GM21723 (cell line): ENCODE results near the gene ZNF174.

Experiments used
- ATAC-seq: cut with Tn5 transposase; IDR thresholded peaks from one replicate; pipeline ENCODE4 v1.9.1; 2021; ENCODE audit warnings: mild to moderate bottlenecking, moderate library complexity; ENCODE audit not compliant: unreplicated experiment

Gene ZNF174

DNA sequence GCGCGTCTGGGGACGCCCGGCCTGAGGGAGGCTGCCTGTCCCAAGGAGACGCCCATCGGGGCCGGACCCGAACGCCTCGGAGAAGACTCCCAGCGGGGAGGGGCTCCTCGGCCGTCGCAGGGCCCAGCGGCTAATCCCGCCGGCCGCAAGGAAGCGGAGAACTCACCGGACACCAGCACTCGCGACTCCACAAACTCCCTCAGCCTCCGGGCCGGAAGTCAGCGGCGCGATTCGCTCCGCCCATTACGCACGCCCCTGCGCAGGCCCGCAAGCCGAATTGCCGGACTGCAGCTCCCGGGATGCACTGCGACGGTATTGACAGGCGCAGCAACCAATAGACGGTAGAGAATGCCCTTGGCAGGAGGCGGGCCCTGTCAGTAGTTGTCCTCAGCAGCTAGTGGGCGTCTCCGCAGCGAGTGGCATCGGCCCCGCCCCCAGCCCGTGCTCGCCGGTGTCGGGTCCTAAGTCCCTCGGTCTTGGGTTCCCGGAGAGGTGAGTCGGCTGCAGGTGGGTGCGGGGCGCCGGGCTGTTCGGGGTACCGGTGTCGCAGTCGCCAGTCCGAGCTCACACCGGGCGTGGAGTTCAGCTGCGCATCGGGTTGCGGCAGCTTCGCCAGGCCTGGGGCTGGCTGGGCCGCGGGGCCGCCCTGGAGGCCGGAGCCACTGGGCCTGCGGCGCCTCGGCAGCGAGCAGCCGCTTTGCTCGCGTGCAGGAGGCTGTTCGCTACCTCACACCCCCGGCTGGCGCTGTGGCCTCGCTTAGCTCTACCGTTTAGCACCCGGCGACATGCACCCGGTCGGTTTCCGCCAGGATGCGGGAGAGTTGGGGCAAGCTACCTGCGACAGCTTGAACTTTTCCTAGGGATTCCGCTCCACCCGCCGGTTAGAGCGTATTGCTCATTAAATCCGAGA lies at the start of gene ZNF174, which contains the start of gene ZSCAN32:
ZNF174 (plus strand) TSS at position 437 of the 910 bp plus-strand sequence. CDS start 790 bp downstream, outside the sequence.
ZSCAN32 (minus strand) TSS at position 226 of the 910 bp plus-strand sequence. CDS start 3,447 bp downstream, outside the sequence.
- peak; percentile 95 for ATAC-seq

DNA sequence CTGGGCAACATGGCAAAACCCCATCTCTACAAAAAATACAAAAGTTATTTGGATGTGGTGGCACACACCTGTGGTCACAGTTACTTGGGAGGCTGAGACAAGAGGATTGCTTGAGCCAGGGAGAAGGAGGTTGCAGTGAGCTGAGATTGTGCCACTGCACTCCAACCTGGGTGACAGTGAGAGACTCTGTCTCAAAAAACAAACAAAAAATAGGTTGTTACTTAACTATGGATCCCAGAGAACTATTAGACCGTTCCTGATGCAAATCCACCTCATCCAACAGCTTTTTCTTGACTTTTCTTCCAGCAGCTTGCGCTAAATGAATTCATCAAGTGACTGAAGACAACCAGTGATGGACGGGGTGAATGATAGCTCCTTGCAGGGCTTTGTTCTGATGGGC lies 45.4 kb upstream of the ZNF174 start, which contains the start of gene OR2C1:
OR2C1 (plus strand) TSS at position 301 of the 400 bp plus-strand sequence; CDS start at position 353, 52 bp downstream.
- ATAC-seq, result no peak

DNA sequence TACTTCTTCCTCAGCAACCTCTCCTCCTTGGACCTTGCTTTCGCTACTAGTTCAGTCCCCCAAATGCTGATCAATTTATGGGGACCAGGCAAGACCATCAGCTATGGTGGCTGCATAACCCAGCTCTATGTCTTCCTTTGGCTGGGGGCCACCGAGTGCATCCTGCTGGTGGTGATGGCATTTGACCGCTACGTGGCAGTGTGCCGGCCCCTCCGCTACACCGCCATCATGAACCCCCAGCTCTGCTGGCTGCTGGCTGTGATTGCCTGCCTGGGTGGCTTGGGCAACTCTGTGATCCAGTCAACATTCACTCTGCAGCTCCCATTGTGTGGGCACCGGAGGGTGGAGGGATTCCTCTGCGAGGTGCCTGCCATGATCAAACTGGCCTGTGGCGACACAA lies 44.9 kb upstream of the ZNF174 start:
- no peak for ATAC-seq

DNA sequence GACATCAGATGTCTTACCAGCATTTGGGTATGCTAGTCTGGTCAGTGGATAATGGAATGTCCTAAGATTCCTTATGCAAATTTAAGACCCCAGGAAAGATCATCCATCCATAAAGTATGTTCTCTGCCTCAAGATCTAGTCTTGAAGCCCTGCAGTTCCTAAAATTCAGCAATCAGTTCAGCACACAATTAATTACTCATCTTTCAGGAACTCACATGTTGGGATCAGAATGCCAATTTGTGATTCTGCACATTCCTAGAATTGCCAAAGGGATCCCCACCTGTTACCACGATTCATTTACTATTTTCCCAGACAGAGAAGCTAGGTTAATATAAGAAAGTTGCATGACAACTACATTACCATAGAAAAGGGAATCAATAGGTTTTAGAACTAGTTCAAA lies 42.1 kb upstream of the ZNF174 start:
- no peak for ATAC-seq

DNA sequence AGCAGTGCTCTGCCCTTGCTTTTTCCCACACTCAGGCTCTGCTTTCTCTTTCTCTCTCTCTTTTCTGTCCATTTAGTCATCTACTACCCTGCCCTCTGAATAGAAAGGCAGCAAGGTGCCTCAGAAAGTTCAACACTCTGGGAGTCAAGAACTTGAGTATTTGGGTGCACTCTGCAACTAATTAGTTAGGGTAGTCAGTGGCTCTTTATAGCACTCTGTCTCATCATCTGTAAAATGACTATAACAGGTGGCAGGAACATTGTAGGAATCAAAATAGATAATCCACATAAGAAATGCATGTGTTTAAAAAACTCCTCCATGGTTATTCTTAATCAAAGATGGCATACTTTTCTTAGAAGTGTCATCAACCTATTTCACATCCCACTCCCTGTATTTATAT lies 38.1 kb upstream of the ZNF174 start:
- ATAC-seq, result no peak

DNA sequence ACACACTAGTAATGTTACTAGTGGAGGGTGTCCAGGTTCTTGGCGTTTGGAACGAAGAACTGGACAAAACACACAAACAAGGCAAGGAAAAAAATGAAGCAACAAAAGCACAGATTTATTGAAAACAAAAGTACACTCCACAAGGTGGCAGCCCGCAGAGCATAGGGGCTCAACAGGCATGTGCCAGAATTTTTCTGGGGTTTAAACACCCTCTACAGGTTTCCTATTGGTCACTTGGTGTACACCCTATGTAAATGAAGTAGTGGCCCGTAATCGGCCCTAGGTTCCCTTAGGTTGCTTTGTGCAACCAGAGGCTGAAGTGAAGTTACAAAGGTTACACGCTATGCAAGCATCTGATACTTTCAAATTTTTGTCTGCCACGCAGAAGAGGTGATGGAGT lies 37.2 kb upstream of the ZNF174 start:
- ATAC-seq, result no peak

DNA sequence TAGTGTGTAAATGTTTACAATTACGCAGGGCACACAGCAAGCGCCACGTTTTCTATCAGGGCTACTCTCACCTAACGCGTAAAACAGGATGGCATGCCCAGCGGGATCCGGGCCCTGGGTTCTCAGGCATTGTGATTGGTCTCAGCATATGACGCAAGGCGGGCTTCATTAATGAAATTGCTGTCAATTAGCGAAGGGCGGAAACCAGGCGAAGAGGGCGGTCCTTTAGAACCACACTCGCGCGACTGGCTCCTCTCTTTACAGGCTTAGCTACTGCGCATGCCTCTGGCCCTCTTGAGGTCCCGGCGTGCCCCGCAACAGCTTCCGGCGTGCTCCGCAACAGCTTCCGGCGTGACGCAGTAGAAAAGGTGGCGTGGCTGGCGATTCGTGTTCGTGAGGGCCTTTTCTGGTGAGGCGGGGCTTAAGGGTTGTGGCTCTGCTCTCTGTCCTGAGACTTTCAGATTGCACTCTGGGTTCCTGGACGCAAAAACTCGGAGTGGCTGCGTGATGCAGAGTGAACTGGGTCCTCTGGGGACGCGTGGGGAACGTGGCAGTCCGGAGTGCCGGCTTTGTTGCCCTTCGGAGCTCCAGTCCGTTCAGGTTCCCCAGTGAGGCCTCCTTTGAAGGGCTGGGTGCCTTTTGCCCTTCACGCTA lies 36.1 kb upstream of the ZNF174 start:
- peak; percentile 80 for ATAC-seq

DNA sequence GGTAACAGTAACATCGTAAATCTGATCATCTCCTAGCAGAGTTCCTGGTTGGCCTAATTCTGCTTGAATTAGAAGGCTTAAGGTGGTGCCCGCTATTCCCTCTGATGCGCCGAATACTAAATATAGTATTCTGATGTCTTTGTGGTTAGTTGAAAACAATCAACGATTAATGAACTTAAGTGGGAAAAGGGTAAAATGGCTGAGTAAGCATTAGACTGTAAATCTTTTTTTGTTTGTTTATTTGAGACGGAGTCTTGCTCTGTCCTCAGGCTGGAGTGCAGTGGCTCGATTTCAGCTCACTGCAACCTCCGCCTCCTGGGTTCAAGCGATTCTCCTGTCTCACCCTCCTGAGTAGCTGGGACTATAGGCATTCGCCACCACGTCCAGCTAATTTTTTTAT lies 31.9 kb upstream of the ZNF174 start:
- ATAC-seq, result no peak

DNA sequence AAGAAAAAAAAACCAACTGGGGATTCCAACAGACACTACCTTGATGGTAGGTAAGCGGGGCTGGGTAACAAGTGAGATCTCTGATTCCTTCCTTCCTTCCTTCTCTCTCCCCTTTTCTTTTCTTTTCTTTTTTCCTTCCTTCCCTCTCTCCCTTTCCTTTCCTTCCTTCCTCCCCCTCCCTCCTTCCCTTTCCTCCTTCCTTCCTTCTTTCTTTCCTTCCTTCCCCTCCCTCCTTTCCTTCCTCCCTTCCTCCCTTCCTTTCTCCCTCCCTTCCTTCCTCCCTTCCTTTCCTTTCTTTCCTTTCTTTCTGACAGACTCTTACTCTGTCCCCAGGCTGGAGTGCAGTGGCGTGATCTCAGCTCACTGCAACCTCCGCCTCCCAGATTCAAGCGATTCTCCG lies 25.3 kb upstream of the ZNF174 start:
- ATAC-seq, result no peak

DNA sequence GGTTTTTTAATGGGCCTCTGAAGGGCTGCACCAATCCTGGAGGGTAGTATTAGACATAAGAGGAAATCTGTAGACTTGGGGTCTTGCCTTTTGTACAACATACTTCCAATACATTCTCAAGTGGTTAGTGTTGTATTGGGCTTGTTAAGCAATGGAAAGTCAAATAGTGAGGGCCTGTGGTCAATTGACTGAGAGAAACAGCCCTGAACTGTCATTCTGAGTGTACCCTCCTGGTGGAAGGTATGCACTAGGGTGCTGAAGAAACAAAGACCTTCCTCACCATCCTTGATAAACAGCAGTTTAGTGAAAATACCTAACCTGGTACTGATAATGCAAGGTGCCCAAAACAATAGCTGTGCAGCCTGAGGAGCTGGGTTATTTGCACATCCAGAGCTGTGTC lies 23.1 kb upstream of the ZNF174 start:
- no peak for ATAC-seq

DNA sequence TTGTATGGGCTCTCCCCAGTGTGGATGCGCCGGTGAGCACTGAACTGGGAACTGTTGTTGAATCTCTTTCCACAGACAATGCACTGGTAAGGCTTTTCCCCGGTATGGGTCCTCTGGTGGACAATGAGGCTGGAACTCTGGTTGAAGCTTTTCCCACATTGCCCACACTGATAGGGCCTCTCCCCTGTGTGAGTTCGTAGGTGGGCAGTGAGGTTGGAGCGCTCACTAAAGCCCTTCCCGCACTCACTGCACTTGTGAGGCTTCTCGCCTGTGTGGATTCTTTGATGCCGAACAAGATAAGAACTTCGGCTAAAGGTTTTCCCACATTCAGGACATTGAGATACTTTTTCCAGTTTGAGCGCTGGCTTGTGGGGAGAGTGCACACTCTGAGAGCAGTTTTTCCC lies 18.0 kb upstream of the ZNF174 start:
- ATAC-seq, result no peak

DNA sequence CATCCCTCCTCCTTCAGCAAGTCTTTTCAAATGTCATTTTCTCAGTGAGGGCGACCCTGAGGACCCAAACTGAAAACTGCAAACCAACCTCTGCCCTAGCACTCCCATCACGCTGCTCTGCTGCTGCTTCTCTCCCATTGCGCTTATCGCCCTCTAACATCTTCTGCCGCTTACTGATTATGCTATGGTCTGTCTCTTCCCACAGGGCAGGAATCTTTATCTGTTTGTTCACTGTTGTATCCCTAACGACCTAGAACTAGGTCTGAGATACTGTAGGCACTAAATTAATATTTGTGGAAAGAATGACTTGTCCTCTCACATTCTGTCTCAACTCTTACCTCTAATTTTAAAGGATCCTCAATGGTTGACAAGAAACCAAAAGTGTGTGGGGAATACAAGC lies 12.7 kb upstream of the ZNF174 start:
- ATAC-seq, result no peak

DNA sequence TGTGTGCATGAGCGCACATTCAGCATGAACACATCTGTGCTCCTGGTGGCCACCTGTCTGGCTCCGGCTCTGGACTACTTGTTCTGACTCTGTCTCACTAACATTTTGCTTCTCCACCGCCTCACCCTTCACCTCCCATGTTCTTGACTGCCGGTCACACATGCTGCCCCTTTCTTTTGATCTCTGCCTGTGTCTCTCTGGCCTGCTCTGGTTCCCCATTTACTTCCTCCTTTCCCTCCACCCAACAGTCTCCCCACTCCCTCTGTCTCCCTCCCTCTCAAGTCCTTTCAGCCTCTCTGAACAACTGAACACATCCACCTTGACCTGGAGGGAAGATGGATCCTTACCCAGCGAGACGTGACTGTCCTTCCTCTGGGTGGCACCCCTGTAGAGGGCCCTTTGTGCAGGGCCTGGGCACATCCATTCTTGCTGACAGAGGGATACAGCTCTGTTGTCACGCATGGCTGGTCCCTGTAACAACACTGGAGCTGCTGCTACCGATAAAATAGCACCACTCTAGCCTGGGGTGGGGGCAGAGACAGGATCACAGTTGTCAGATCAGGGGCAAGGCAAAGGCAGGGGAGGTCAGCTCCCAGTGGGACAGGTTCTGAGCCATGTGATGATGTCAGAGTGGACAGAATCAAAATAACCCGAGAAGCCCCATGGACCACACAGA lies 11.2 kb upstream of the ZNF174 start:
- no peak for ATAC-seq

DNA sequence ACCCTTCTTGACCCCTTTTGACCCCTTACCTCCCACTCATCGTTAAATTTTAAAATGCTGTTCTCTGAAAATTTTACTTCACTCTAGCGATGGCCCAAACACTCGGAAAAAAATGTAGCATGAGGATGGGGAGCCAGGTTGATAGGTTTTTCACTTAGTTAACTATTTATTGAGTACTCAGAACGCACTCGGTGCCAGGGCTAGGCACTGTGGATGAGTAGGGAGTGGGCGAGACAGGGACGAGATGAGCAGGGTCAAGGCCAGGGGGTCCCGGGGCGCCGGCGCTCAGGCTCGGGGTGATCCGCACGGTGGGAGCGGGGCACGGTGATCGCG lies 603 bp upstream of the ZNF174 start:
- ATAC-seq, result peak; percentile 43

DNA sequence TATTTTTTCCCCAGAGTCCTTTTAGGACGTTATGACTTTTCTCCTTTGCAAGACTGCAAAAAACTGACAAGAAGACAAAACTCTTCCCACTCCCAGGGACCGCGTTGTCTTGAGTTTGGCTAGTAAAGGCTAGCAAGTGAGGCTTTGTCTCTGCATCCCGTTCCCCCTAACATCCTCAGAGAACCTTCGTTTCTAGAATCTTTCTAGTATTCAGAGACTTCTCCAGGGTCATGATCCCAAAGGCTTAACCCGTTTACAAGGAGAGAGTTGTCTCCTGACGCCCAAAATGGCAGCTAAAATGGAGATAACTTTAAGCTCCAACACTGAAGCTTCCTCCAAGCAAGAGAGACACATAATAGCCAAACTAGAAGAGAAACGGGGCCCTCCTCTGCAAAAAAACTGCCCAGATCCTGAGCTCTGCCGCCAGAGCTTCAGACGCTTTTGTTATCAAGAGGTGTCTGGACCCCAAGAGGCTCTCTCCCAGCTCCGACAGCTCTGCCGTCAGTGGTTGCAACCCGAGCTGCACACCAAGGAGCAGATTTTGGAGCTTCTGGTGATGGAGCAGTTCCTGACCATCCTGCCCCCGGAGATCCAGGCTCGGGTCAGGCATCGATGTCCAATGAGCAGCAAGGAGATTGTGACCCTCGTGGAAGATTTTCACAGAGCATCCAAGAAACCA lies 843 bp downstream of the ZNF174 start:
- ATAC-seq, result no peak

DNA sequence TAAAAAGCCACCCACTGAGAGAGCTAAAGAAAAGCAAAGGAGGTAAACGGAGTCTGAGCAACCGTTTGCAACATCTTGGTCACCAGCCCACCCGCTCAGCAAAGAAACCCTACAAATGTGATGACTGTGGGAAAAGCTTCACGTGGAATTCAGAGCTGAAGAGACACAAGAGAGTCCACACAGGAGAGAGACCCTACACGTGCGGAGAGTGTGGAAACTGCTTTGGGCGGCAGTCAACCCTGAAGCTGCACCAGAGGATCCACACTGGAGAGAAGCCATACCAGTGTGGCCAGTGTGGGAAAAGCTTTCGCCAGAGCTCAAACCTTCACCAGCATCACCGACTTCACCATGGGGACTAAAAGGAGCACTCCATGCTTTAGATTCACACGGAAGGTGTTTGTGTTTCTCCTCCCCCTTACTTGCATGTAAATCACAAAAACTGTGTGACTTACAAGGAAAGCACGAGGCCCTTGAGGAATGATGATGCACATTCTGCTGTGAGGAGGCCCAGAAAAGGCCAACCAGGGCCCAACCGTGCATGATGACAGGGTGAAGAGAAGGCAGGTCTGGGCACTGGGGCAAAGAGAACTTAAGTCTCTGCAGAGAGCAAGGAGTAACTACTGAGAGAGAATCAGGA lies 7.7 kb downstream of the ZNF174 start:
- no peak for ATAC-seq

DNA sequence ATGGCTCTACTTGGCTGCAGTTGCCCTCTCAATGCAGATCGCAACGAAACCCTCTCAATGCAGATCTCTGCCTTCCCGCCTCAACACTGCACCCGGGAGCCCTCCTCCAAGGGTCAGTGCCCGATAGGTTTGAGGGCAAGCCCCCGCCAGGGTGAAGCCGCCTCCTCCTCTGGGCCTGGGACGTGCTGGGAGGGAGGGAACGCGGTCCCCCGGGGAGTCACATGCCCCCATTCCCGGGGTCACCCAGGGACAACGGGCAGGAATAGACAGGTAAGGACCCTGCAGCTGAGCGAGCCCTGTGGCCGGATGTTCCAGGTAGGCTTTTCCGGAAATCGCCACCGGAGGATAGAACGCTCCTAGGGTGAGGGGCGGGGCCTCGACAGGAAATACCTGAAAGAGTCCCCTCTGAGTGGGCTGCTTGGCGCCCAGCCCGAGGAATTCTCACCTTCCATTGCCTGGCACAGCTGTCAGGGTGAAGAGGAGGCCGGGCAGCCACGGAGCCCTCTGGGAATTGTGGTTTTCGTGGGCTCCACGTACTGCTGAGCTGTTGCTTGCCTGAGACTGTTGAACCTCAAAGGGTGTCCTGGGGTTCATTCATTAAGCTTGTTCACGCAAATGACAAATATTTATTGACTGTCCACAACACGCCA lies 12.8 kb downstream of the ZNF174 start:
- ATAC-seq, result no peak

DNA sequence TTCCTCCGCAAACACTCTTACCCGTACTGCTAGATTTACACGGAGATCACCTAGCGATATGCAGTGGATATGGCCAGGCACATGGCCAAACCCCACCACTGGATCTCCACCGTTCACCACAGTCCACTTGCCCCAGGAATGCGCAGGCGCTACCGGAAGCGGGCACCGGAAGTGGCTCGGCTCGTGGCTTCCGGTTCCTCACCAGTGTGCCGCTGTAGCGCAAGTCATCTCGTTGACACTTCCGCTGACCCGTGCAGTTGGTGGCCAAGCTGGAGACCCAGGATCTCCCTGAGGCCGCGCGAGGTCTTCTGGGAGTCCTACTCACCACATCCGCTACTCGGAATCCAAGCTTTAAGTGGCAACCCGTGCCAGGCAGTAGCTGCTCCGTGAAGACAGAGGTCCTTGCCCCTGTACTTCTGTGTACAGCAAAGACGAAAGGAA lies 30.8 kb downstream of the ZNF174 start:
- no peak for ATAC-seq

DNA sequence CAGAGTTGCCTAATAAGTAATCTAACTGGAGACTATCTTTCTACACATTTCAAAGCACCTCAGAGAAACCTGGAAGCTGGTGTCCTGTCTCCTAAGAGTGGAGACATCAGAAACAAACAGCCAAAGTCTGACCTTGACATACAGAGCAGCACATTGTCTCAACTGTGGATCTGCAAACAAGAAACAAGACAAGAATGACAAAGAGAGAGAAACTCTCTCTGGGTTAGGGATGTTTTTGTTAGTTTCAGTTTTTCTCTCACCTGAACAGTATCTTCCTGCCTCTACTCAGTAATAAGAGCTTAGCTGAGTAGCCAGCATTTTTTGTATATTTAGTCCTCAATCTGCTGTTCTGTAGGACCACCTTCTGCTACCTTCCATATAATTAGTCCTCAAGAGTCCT lies 33.4 kb downstream of the ZNF174 start:
- no peak for ATAC-seq

DNA sequence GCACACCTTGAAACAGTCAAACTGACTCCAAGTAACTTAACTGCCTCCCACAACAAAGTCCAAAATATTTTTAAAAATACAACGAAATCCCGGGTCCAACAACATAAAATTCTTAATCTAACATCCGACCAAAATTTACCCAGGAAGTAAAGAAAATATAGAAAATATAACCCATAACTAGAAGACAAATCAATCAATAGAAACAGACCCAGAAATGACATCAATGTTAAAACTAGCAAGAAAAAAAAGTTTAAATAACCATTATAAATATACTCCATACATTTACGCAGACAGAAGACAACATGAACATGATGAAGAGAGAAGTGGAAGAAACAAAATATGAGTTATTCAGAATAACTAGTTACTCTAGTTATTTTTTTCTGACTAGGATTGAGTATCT lies 38.6 kb downstream of the ZNF174 start:
- ATAC-seq, result no peak
